Measurements from ENCODE around the gene LTK.

Gene LTK

GRCh38 chr15:41513506-41514227 is at the start of gene LTK:
LTK (minus strand) TSS chr15:41513827; CDS start chr15:41513709, 118 bp downstream.
- DNase-seq = no peak

GRCh38 chr15:41562784-41563198 is 49.2 kb upstream of the LTK start:
- DNase-seq = no peak

- no peak for DNase-seq
Observed at GRCh38 chr15:41562244-41562643, 48.6 kb upstream of the LTK start.

GRCh38 chr15:41561777-41562145 is 48.1 kb upstream of the LTK start:
- peak in 1 of 2 experiments; percentile 11 for DNase-seq

- no peak for DNase-seq
Observed at GRCh38 chr15:41561104-41561776, 47.6 kb upstream of the LTK start.

GRCh38 chr15:41560572-41560874 is 46.9 kb upstream of the LTK start:
- no peak for DNase-seq

GRCh38 chr15:41559239-41559782 is 45.7 kb upstream of the LTK start:
- DNase-seq = no peak

GRCh38 chr15:41558400-41559238 is 45.0 kb upstream of the LTK start, which contains the start of gene TYRO3:
TYRO3 (plus strand) TSS chr15:41559212; CDS start chr15:41559258, 46 bp downstream.
- peak in 1 of 2 experiments; percentile 40 for DNase-seq

GRCh38 chr15:41557673-41558399 is 44.2 kb upstream of the LTK start:
- peak; percentile 22 to 66 for DNase-seq

GRCh38 chr15:41556677-41557076 is 43.0 kb upstream of the LTK start:
- no peak for DNase-seq

- DNase-seq = no peak
Observed at GRCh38 chr15:41554915-41555314, 41.3 kb upstream of the LTK start.

GRCh38 chr15:41554343-41554742 is 40.7 kb upstream of the LTK start:
- DNase-seq = no peak

- no peak for DNase-seq
Observed at GRCh38 chr15:41553731-41554130, 40.1 kb upstream of the LTK start.

GRCh38 chr15:41550066-41550775 is 36.6 kb upstream of the LTK start:
- DNase-seq = no peak

GRCh38 chr15:41546851-41547786 is 33.5 kb upstream of the LTK start:
- DNase-seq = no peak

GRCh38 chr15:41545218-41545617 is 31.6 kb upstream of the LTK start:
- no peak for DNase-seq

GRCh38 chr15:41544650-41545015 is 31.0 kb upstream of the LTK start:
- no peak for DNase-seq

- no peak for DNase-seq
Observed at GRCh38 chr15:41543521-41543870, 29.9 kb upstream of the LTK start.

GRCh38 chr15:41536866-41537265 is 23.2 kb upstream of the LTK start:
- DNase-seq = no peak

GRCh38 chr15:41535544-41535943 is 21.9 kb upstream of the LTK start:
- DNase-seq = no peak

- DNase-seq = no peak
Observed at GRCh38 chr15:41530363-41530956, 16.8 kb upstream of the LTK start.

Measured in SHP77 (cell line).